ENCODE data around the gene CPTP. TPM values are rescaled to one million over a fixed set of nuclear protein-coding genes. Genes with fewer than 3 reads are reported as not detected.

Gene CPTP
- total and polyA plus RNA-seq, 8 donors, result 6.6 to 226 (median 22.8) TPM

- H3K27me3 ChIP-seq, result no peaks in the 10 kb centered on the region
- peak overlapping the region in 2 of 5 donors; percentile 13 to 86 for H3K27ac ChIP-seq
- TF ChIP-seq EP300 (IDR thresholded peaks at IDR 0.05) (no peak), POLR2AphosphoS5 (IDR thresholded peaks at IDR 0.05) (no peak), POLR2A (IDR thresholded peaks at IDR 0.05) (no peak), CTCF (IDR thresholded peaks at IDR 0.05) (no peak)
- intact Hi-C loops (cut with DNase I; ENCODE audit: low total_unique reads), result no loop called here
- peak overlapping the region in 1 of 4 donors; percentile 16 for H3K4me3 ChIP-seq
- no peaks in the 10 kb centered on the region for H3K9me3 ChIP-seq
- DNase-seq, result no peak
- WGBS, 5 donors, result 64 to 82% (median 74%) methylated on average over 11 to 23 of the region's 23 CpGs
- peaks cover 7 to 54% (median 44%) of the 10 kb centered on the region in 4 donors for H3K36me3 ChIP-seq
- H3K4me1 ChIP-seq, result peaks cover 51 to 84% (median 76%) of the 10 kb centered on the region in 4 donors
Measured at GRCh38 chr1:1320666-1321448, 3.7 kb upstream of the CPTP start.

- 86 to 100% (median 95%) methylated on average over 2 to 8 of the region's 8 CpGs for WGBS, 5 donors
- Histone ChIP-seq H3K36me3 (peaks cover 7 to 53% (median 41%) of the 10 kb centered on the region in 4 donors), H3K27ac (peak overlapping the region in 2 of 5 donors; percentile 13 to 86), H3K9me3 (no peaks in the 10 kb centered on the region), H3K4me3 (peak overlapping the region in 1 of 4 donors; percentile 16), H3K4me1 (peaks cover 58 to 84% (median 79%) of the 10 kb centered on the region in 4 donors), H3K27me3 (no peaks in the 10 kb centered on the region)
- TF ChIP-seq POLR2AphosphoS5 (IDR thresholded peaks at IDR 0.05) (no peak), POLR2A (IDR thresholded peaks at IDR 0.05) (no peak), EP300 (IDR thresholded peaks at IDR 0.05) (no peak), CTCF (IDR thresholded peaks at IDR 0.05) (no peak)
- intact Hi-C loops (cut with DNase I; ENCODE audit: low total_unique reads), result no loop called here
- DNase-seq, result no peak
Measured at GRCh38 chr1:1321477-1321876, 3.1 kb upstream of the CPTP start.

DNA sequence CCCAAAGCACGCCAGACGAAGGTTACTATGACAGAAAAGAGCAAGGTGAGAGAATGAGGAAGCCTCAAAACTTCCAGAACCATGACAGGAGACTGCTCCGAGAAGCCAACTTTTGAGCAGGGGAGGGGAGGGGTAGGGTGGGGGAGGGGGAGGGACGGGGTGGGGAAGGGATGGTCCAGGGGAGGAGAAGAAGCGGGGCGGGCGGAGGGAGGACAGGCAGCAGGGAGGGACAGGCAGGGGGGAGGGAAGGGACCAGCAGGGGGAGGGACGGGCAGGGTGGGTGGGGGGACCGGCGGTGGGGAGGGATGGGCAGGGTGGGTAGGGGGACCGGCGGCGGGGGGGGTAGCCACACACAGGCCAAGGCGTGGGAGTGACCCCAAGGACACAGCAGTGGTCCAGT, 2.2 kb upstream of the CPTP start:
- Histone ChIP-seq H3K9me3 (no peaks in the 10 kb centered on the region), H3K27ac (peak overlapping the region in 1 of 5 donors; percentile 4), H3K36me3 (peaks cover 12 to 54% (median 46%) of the 10 kb centered on the region in 4 donors), H3K4me3 (peak overlapping the region in 1 of 4 donors; percentile 24), H3K27me3 (no peaks in the 10 kb centered on the region), H3K4me1 (peaks cover 57 to 84% (median 82%) of the 10 kb centered on the region in 4 donors)
- WGBS, 5 donors, result 81 to 98% (median 89%) methylated on average over 4 to 14 of the region's 14 CpGs
- intact Hi-C loops (cut with DNase I; ENCODE audit: low total_unique reads), result no loop called here
- no peak for TF ChIP-seq POLR2AphosphoS5 (IDR thresholded peaks at IDR 0.05)
- no peak for TF ChIP-seq CTCF (IDR thresholded peaks at IDR 0.05)
- no peak for DNase-seq

DNA sequence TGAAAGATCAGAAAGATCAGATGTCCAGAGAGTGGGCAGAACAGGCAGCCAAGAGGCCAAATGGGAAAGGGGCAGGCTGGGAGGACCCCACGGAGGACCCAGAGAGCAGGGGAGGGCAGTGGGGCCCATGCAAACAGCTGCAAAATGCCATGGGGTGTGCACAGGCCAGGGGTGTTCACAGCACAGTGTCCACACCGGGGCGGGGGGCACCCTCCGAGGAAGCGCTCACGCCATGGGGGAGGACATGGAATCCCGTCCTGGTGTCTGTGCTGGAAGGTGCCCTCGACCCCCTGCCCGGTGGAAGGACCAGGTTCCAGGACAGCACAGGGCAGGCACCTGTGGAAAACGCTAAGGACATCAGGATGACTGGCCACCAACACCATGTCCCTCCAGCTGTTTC, 1.6 kb upstream of the CPTP start:
- intact Hi-C loops (cut with DNase I; ENCODE audit: low total_unique reads), result no loop called here
- no peaks in the 10 kb centered on the region for H3K27me3 ChIP-seq
- DNase-seq, result no peak
- no peak for TF ChIP-seq EP300 (IDR thresholded peaks at IDR 0.05)
- no peak for TF ChIP-seq CTCF (IDR thresholded peaks at IDR 0.05)
- TF ChIP-seq POLR2AphosphoS5 (IDR thresholded peaks at IDR 0.05), result no peak
- TF ChIP-seq POLR2A (IDR thresholded peaks at IDR 0.05), result no peak
- H3K27ac ChIP-seq, result no peak overlapping the region
- H3K9me3 ChIP-seq, result no peaks in the 10 kb centered on the region
- H3K36me3 ChIP-seq, result peaks cover 17 to 57% (median 49%) of the 10 kb centered on the region in 4 donors
- WGBS, 5 donors, result 84 to 91% (median 85%) methylated on average over 9 to 10 of the region's 10 CpGs
- H3K4me1 ChIP-seq, result peaks cover 52 to 78% (median 77%) of the 10 kb centered on the region in 4 donors
- H3K4me3 ChIP-seq, result peak overlapping the region in 1 of 4 donors; percentile 24
